PFSK-1 (cell line): ENCODE measurements around the gene MSI2.

ENCODE experiments used
- FOXP2 ChIP-seq: optimal IDR thresholded peaks from 2 replicates; pipeline ENCODE3; 2011; ENCODE audit warnings: borderline replicate concordance, control low read depth, inconsistent platforms; ENCODE audit not compliant: insufficient read depth; ENCODE audit errors: extremely low read length, extremely low read depth
- POLR2AphosphoS5 ChIP-seq: IDR thresholded peaks from 2 replicates; pipeline ENCODE4 v1.6.1; 2012; ENCODE audit warnings: low read depth, mild to moderate bottlenecking, control low read depth, low read length, moderate library complexity
- SIN3A ChIP-seq: IDR thresholded peaks from 2 replicates; pipeline ENCODE4 v1.6.1; 2012; ENCODE audit warnings: mild to moderate bottlenecking, low read length, moderate library complexity, borderline replicate concordance; ENCODE audit not compliant: insufficient read depth
- TAF1 ChIP-seq: IDR thresholded peaks from 2 replicates; pipeline ENCODE4 v1.6.1; 2012; ENCODE audit warnings: low read length, control low read depth, borderline replicate concordance; ENCODE audit not compliant: insufficient read depth
- TF ChIP-seq, protein P1 (sequence below), 2 experiments: IDR thresholded peaks; 2 replicates each; pipeline versions ENCODE4 v1.6.1 to v1.8.0; 2011 to 2012; ENCODE audit warnings: low read depth in 2 of 2, low read length in 2 of 2, control low read depth in 1 of 2, inconsistent platforms in 1 of 2, mild to moderate bottlenecking in 1 of 2, moderate library complexity in 1 of 2; ENCODE audit not compliant: insufficient read depth in 1 of 2

Gene MSI2

DNA sequence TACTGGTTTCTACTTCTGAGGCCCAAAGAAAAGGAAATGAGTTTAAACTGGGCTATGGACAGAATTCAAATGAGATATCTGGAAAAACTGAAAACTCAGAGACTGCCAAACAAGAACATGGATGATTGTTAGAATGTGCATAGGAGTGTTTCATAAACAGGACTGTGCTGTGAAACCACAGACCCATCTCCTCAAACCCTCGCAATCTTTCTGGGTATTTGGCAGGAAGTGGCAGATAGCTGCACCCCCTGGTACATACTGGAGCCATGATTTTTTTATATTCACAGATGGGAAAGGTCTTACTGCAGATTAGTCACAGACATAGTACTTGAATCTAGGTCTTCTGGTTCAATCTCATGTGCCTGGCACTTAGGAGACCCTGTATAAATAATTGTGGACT, 343.8 kb downstream of the MSI2 start:
- TF ChIP-seq TAF1 (no peak), FOXP2 (no peak), SIN3A (no peak), POLR2AphosphoS5 (no peak)
- TF ChIP-seq, protein P1, sequence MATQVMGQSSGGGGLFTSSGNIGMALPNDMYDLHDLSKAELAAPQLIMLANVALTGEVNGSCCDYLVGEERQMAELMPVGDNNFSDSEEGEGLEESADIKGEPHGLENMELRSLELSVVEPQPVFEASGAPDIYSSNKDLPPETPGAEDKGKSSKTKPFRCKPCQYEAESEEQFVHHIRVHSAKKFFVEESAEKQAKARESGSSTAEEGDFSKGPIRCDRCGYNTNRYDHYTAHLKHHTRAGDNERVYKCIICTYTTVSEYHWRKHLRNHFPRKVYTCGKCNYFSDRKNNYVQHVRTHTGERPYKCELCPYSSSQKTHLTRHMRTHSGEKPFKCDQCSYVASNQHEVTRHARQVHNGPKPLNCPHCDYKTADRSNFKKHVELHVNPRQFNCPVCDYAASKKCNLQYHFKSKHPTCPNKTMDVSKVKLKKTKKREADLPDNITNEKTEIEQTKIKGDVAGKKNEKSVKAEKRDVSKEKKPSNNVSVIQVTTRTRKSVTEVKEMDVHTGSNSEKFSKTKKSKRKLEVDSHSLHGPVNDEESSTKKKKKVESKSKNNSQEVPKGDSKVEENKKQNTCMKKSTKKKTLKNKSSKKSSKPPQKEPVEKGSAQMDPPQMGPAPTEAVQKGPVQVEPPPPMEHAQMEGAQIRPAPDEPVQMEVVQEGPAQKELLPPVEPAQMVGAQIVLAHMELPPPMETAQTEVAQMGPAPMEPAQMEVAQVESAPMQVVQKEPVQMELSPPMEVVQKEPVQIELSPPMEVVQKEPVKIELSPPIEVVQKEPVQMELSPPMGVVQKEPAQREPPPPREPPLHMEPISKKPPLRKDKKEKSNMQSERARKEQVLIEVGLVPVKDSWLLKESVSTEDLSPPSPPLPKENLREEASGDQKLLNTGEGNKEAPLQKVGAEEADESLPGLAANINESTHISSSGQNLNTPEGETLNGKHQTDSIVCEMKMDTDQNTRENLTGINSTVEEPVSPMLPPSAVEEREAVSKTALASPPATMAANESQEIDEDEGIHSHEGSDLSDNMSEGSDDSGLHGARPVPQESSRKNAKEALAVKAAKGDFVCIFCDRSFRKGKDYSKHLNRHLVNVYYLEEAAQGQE (IDR thresholded peaks at IDR 0.05; ENCODE audit: insufficient read depth in 1 of 2, low read depth in 2 of 2, low read length in 2 of 2) = no peak

DNA sequence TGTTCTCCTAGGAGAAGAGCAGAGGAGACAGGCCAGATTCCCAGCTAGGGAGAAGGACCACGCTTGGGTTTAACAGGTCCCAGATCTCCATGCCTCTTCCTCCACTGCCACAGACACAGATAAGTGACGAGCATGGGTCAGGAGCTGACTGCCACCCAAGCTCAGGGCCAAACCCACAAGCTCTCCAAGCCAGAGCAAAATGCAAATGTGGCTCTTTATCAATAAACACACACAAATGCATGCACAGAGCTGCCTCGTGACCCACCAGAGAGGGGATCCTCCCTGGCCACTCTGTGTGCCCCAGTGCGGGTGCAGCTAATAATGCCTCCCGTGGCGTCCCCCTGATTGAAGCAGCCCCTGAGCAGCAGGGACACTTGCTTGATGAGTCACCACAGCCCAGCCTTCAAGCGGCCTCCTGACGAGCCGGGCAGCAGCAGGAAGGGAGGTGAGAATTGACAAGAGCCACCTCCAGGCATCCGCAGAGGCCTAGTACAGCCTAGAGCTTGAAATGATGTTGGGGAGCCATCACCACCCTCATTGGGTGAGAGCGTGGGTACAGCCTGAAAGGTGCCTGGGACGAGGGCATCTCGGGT, 344.9 kb downstream of the MSI2 start:
- no peak for TF ChIP-seq POLR2AphosphoS5
- no peak for TF ChIP-seq FOXP2
- TF ChIP-seq, protein P1 (IDR thresholded peaks at IDR 0.05; ENCODE audit: insufficient read depth in 1 of 2, low read depth in 2 of 2, low read length in 2 of 2) = no peak
- TF ChIP-seq SIN3A = no peak
- TF ChIP-seq TAF1 = no peak

DNA sequence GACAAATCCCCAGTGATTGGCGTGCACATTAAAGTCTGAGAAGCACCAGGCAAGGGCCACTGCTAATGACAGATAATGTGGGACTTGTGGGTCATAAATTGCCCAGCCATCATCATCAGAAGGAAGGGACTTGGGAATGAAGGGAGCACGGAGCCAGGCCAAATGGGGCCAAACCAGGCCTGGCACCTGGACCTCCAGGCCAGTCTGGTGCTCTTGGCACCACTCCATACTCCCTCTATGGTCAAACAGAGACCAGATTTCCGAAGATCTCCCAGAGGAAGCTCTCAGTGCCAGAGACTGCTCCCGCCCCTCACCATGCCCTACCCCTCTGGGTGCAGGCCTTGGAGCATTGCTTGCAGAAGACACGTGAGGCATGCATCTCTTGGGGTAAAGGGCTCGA, 346.6 kb downstream of the MSI2 start:
- TF ChIP-seq POLR2AphosphoS5 = no peak
- no peak for TF ChIP-seq TAF1
- TF ChIP-seq FOXP2 = no peak
- TF ChIP-seq, protein P1 (IDR thresholded peaks at IDR 0.05; ENCODE audit: insufficient read depth in 1 of 2, low read depth in 2 of 2, low read length in 2 of 2) = no peak
- no peak for TF ChIP-seq SIN3A

DNA sequence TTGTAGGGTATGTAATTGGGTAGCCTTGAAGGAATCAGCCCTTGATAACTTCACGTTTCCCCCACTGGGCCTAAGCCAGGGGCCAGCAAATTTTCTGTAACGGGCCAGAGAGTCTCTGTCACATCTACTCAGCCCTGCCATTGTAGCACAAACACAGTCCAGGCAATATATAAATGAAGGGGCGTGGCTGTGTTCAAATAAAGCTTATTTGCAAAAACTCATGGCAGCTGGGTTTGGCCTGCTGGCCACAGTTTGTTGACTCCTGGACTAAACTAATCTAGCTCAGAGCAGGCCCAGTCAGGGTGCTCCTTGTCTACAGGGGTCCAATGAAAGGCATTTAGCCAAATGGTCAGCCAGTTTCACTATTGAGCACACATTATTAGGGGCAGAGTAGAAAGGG, 347.2 kb downstream of the MSI2 start:
- TF ChIP-seq POLR2AphosphoS5 (no peak), FOXP2 (no peak), TAF1 (no peak), SIN3A (no peak)
- TF ChIP-seq, protein P1 (IDR thresholded peaks at IDR 0.05; ENCODE audit: insufficient read depth in 1 of 2, low read depth in 2 of 2, low read length in 2 of 2) = no peak

DNA sequence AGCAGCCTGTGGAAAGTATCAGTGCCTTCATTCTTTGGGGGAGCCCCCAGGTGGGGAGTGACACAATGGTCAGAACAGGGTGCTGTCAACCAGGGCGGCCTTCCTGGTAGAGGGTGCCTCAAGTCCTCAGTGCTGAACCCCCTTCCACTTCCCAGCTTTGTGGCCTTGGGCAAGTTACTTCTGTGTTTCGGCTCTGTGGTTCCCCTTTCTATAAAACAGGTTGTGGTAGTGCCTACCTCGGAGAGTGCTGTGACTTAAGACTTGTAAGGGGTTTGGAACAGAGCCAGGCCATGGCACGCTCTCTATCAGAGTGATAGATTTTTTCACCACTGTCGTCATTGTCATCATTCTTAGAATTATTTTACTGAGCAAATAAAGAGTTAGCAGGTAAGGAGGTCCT, 347.7 kb downstream of the MSI2 start:
- TF ChIP-seq POLR2AphosphoS5 (no peak), TAF1 (no peak), SIN3A (no peak), FOXP2 (no peak)
- TF ChIP-seq, protein P1 (IDR thresholded peaks at IDR 0.05; ENCODE audit: insufficient read depth in 1 of 2, low read depth in 2 of 2, low read length in 2 of 2) = no peak
